NCI-H128 (cell line): Measurements from ENCODE around the gene CNTN5.

Experiments
- DNase-seq: peaks from one replicate; lab custom pipeline; 2025; ENCODE audit not compliant: unreplicated experiment; lab: John Stamatoyannopoulos, UW

The CNTN5 gene

GRCh38 chr11:99501655-99502054, 480.9 kb downstream of the CNTN5 start:
- no peak for DNase-seq

GRCh38 chr11:99505316-99505715, 484.6 kb downstream of the CNTN5 start:
- no peak for DNase-seq

- no peak for DNase-seq
These were observed 485.1 kb downstream of the CNTN5 start for GRCh38 chr11:99505831-99506230.

GRCh38 chr11:99509863-99510262, 489.1 kb downstream of the CNTN5 start:
- DNase-seq, result no peak

GRCh38 chr11:99513368-99513767, 492.6 kb downstream of the CNTN5 start:
- DNase-seq, result no peak

GRCh38 chr11:99519095-99519494, 498.3 kb downstream of the CNTN5 start:
- DNase-seq, result no peak

DNA sequence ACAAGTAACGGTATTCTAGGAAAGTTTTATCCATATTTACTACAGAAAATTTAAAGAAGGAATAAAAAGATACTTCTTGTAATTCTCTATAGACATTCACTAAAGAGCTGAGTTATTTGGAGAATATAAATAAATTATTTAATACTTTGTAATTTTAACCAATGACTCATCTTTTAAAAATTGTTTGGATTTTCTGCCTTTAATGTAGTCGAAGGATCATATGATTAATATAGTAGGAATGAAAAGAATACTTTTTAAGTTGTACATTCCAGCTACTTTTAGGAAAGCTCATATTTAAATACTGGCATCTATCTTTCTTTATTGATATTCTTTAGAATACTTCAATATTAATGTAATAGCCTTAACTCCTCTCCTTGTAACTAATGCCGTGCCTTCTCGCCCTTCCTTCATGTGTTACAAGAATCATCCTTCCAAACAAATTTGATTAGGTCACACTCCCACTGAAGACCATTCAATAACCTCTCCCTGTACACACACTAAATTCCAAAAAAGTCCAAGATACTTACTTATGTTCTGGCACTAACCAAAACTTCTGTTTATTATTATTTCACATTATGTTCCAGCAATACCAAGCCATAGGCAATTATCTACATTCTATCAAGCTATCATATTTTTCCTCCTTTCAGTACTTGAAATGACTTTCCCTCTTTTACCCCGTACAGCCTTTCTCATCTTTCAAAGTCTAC, 501.9 kb downstream of the CNTN5 start:
- DNase-seq, result no peak

DNA sequence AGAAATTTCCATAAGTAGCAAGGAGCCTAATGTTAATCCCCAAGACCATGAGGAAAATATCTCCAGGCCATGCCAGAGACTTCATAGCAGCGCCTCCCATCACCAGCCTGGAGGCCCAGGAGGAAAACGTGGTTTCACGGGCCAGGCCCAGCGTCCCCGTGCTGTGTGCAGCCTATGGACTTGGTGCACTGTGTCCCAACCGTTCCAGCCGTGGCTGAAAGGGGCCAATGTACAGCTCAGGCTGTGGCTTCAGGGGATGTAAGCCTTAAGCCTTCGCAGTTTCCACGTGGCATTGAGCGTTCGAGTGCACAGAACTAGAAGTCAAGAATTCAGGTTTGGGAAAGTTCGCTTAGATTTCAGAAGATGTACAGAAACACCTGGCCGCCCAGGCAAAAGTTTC, 510.7 kb downstream of the CNTN5 start:
- DNase-seq, result no peak

GRCh38 chr11:99534812-99535211, 514.1 kb downstream of the CNTN5 start:
- DNase-seq, result no peak

- no peak for DNase-seq
These were observed 514.7 kb downstream of the CNTN5 start for GRCh38 chr11:99535406-99535805.

DNA sequence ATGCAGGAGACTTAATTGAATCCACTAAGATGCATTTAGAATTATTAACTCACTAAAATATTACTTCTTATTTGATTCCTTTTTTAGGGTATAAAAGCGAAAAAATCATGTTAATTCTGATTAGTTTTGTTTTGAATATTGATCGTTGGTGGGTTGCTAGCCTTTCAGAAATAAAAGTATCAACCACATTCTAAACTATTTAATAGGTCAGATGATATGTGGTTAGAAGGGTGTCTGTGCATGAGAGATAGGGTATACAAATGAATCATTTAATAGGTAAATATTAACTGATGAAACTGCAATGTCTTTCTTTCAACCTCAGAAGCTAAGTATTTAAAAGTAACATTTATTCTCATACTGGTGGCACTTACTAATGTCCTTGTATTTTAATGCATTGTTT, 515.1 kb downstream of the CNTN5 start:
- DNase-seq, result no peak

DNA sequence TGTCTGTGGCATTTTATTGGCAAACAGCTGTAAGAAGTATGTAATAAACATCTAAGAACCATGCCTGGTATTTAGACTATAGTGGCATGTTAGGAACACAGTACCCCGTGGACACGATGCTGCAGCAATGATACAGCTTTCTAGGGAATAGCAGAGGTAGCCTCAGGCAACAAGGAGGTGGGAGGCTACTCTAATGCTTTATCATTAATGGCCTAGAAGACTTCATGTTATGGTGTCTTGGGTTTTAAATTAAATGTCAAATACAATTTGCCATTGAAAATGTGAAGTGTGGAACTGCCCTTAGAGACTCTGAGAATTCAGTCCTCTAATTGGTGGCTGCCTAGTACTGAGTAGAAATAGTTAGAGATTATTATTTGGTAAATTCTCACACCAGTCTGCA, 516.9 kb downstream of the CNTN5 start:
- DNase-seq, result no peak

GRCh38 chr11:99545616-99546015, 524.9 kb downstream of the CNTN5 start:
- no peak for DNase-seq

DNA sequence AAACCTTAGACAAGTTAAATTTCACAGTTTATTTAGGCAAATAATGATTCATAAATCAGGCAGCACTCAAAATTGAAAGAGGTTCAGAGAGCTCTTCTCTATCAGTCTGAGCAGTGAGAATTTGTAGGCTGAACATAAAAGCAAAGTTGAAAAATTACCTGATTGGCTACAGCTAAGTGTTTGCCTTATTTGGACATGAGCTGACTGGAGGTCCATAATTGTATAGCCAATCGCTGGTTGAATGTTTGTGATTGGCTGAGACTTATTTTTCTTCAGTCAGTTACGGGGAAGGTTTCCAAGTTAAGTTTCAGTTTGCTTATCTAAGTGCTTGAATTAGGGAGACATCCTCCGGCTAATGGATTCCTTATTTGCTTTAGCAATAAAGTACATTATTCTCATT, 527.5 kb downstream of the CNTN5 start:
- no peak for DNase-seq

GRCh38 chr11:99554232-99554903, 533.6 kb downstream of the CNTN5 start:
- no peak for DNase-seq

DNA sequence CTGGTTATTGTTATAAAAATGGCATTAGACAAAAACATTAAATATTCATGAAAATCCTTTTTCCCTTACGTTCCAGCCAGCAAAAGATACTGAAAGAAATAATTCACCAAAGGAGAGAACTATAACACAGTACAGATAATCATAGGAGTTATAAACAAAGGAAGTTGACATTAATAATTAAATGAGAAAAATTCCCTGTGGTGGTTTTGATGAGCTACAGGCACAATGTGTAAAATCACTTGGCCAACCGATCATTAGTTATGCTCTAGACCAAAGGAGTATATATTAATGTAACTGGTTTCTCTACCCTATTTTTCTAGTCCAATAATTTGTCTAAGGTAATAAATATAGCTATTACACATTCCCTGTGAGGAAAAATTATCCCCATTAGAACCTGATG, 534.7 kb downstream of the CNTN5 start:
- DNase-seq, result no peak

GRCh38 chr11:99565333-99565732, 544.6 kb downstream of the CNTN5 start:
- no peak for DNase-seq

DNA sequence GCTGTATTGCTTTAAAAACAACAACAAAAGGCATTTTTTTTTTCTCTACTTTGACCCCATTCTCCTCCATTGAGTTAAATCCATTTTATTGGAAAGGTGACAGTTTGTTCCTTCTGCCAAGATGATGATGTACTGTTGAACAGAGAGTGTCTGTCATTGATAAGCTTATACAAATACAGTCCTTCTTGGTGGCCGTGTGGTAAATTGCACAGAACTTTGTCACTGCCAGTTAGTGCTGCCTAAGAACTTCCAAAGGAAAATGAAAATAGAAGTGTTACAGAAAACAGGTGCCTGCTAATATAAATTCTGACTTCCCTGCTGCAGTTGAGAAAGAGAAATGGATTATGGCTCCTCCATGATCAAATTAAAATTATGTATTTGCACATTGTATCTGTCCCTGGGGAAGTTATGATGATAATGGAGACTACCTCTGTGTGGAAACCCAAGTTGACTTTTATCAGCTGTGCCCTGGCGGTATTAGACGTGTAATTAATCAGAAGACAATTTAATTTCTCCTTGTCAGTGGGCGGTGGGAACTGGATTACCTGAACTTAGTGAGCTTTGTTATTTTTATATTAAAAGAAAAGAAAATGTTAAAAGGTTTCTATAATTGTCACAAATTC, 546.7 kb downstream of the CNTN5 start:
- DNase-seq, result no peak

DNA sequence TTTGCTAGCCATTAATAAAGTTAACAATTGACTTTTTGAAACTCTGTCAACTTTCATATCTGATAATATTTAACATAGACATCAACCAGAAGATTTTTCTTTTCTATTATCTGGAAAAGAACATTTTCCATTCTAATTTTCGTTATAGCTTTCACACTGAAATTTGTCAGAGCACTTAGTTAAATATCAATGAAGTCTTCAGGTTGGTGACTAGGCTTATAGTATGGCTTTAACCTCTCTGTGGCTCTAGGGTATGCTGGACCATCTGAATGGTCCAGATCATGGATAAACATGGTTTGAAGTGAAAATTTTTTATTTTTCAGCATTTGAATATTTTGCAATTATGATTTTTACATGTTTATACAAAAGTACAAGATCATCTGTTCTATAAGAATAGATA, 548.1 kb downstream of the CNTN5 start:
- no peak for DNase-seq

GRCh38 chr11:99571094-99571493, 550.3 kb downstream of the CNTN5 start:
- DNase-seq, result no peak

DNA sequence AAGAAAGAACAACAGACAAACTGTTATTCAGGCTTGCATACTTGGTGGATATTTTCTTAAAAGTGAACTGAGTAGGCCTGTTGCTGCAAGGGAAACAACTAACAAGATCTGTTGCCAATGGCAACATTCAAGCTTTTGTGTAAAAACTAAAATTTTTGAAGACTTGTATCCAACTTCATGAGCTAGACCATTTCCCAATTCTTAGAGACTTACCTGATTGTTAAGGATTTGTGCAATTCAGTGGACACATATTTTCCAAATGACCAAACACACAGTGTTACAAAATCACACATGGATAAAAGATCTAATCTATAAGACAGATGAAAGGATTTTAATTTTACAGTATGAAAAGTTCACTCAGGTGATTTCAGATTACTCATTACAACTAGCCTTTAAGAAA, 564.1 kb downstream of the CNTN5 start:
- no peak for DNase-seq

DNA sequence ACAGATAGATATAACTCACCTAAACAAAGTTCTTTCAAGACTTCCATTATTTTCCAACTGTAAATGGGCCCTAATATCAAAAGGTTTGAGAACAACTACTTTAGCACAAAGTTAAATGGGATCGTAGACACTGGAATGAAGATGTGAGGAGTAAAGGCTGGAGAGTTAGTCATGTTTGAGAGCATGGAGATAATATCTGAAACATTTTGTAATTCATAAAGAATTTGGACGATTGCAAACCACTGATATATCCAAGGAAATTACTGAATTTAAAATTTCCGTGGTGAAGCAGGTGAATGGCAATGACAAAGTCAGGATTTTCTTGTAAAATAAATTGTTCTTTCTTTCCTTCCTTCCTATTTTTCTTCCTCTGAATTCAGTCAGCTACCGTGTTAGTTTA, 564.9 kb downstream of the CNTN5 start:
- no peak for DNase-seq
